Stimulated activated CD4-positive, alpha-beta T cell treated with anti-CD3 and anti-CD28 coated beads, Interleukin-2, amount 100 ng/mL, for 24 hours (primary cell): Measurements from ENCODE around the gene NHLRC1.
"Not testable (repeated sequence)": the region's sequence is repeated elsewhere in the genome, so short reads cannot be mapped to it uniquely, and the experiment has no call there.

Experiments used
- DNase-seq, 2 donors: peaks; one replicate each; pipeline ENCODE4 v3.0.0-alpha.2; 2020

NHLRC1 gene

DNA sequence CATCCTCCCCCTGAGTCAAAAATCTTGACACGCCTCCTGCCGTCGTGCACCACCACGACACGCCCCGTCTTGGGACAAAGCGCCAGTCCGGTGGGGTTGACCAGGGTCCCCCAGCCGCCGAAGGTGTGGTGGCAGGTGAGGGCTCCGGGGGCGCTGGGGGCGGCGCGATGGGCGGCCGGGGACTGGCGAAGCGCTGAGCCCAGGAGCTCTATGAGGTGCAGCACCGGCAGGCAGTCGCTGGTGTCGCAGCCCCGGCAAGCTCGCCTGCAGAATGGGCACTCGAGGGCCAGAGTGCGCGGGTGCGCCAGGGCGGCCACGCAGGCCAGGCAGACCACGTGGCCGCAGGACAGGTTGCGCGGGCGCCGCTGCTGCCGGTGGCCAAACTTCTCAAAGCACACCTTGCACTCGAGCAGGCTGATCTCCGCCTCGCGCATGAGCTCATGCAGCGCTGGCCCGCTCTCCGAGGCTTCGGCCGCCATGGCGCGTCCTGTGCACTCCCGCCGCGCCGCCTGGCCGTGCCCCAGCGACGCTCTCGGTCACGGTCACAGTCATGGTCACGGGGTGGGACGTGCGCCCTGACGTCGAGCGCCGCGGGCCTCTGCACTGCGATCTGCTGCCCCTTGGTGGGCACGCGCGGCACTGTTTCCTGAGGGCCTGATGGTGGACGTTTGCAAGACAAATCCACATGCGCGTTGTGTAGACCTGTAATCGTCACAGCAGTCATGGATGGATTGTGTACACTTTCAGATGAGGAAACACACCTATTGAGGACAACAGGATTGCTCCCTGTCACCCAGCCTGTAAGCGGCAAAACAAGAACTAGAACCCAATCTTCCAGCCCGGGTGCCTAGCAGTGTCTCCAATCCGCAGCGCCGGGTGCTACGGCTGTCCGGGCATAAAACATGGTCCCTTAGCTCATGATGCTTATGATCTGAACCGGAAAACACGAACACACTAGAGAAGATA, at the start of gene NHLRC1:
Gene NHLRC1, minus strand, starts transcription at position 550 of the 966 bp plus-strand sequence. Its CDS starts 71 bp downstream, at position 479.
- peak; percentile 78 to 83 for DNase-seq

DNA sequence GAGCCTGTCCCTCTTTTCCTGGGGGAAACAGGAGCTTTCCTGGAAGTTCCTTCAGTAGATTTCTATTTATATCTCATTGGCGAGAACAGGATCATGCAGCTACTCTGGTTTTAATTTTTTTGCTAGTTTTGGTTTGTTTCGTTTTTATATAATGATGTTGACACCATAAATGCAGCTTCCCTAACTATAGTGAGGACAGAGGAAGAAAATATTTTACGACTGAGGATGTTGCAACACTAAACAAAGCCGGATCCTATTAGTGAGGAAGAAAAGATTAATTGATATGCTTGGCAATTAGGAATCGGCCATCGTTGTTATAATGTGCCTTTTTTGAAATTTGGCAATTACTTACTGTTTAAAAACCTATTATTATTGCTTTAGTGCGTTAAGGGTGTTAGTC, 49.4 kb upstream of the NHLRC1 start:
- no peak for DNase-seq

DNA sequence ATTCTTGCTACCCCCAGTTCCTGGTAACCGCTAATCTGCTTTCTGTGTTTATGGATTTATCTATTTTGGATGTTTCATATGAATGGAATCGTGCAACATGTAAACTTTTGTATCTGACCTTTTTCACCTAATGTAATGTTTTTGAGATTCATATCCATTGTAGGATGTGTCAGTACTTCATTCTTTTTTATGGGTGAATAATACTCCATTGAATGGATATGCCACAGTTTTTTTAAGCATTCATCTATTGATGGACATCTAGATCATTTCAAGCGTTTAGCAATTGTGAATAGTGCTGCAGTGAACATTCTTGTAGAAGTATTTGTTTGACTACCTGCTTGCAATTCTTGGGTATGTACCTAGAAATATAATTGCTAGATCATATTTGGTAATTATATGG, 45.8 kb upstream of the NHLRC1 start:
- no peak for DNase-seq

- DNase-seq: no peak
Observed at GRCh38 chr6:18166312-18167036, 44.0 kb upstream of the NHLRC1 start.

DNA sequence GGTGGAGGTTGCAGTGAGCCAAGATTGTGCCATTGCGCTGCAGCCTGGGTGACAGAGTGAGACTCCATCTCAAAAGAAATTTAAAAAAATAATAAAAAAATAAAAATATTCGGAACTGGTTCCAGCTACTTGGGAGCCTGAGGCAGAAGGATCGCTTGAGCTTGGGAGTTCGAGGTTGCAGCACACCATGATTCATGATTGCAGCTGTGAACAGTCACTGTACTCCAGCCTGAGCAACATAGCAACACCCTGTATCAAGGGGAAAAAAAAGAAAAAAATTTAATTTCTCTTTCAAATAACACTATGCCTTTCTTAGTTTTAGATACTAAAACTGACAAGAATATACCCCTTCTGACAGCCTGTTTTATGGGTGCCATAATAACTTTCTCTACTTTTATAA, 43.3 kb upstream of the NHLRC1 start:
- DNase-seq: no peak

GRCh38 chr6:18162401-18162800, 39.9 kb upstream of the NHLRC1 start:
- no peak for DNase-seq

- no peak for DNase-seq
Observed at GRCh38 chr6:18161431-18161830, 39.0 kb upstream of the NHLRC1 start.

GRCh38 chr6:18160911-18161310, 38.4 kb upstream of the NHLRC1 start:
- DNase-seq: no peak

DNA sequence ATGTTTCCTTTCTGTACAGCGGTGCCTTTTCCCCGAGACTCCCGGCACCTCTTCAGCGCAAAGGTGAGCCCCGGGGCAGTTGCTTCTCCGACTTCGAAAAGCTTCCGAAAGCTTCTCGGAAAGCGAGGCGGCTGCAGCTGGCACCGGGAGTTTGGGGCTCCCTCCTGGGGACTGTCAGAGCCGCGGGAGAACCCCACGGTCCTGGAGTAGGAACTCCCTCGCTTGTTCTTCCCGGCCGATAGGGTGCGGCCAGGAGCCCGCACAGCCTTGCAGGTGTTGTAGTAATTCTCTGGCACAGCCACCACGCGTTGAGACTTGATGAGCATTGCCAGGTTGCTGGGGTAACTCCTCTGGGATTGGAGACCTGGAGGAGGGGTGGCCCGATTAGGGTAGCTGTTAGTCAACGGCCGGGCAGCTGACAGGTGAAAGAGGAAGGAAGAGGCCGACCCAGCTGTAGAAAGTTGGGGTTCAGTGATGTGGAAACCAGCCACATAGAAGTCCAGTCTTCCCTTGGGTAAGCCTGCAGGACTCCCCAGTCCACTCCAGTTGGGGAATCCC, 33.5 kb upstream of the NHLRC1 start:
- DNase-seq: peak; percentile 51

DNA sequence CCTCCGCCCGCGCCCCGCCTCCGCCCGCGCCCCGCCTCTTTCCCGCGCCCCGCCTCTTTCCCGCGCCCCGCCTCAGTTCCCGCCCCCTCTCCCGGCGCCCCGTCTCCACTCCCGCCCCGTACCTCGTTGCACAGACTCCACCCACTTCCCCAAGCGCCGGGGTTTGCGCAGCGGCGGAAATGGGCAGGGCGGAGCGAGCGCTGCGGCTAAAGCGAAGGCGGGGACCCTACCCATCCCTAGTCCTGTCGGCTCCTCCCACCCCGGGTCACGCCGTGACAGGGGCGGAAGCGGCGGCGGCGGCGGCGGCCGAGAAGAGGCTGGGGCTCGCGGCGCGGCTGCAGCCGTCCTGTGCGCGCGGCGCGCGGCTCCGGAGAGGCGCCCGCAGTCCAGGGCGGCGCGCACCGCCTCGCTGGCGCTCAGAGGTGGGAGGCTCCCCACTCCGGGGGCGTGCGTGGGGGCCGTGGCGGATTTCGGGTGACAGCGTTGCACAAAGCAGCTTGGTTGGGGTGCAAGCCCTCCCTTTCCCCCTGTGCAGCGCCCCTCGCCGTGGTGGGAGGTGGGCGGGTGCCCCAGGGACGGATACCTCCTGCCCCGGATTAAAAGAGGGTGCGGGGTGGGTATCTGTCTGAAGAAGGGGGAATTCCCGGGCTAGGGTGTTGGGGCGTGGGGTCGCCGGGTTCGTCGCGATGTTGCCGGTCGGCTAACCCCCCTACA, 32.8 kb upstream of the NHLRC1 start, which contains the start of gene KDM1B:
Gene KDM1B, plus strand, starts transcription at position 273 of the 714 bp plus-strand sequence. CDS start 4,474 bp downstream, outside the sequence.
- DNase-seq: peak; percentile 97 to 98

DNA sequence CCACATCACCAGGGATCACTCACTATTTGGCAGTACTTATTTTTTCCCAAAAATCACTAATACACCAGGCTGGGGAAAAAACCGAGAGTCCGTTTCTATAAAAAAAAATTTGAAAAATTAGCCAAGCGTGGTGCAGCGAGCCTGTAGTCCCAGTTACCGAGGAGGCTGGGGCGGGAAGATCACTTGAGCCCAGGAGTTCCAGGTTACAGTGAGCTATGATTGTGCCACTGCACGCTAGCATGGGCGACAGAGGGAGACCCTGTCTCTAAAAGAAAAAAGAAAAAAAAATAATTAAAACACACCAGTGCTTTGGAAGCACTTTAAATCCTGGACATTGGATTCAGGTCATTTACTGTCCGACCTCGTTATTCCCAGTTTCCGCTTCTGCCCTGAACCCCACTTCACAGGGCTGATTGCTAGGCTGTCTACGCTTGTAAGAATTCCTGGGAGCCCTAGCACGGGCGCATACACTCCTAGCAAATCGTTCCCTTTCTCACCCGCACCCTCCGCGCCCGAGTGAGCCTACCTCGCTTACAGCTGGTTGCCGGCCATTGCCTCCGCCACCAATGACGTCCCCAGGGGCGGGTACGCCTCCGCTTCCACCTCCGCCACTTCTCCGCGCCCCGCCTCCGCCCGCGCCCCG, 32.2 kb upstream of the NHLRC1 start, which contains the start of gene TPMT:
Gene TPMT, minus strand, starts transcription at position 571 of the 643 bp plus-strand sequence. CDS start 5,950 bp downstream, outside the sequence.
- DNase-seq: peak in 1 of 2 donors; percentile 5

DNA sequence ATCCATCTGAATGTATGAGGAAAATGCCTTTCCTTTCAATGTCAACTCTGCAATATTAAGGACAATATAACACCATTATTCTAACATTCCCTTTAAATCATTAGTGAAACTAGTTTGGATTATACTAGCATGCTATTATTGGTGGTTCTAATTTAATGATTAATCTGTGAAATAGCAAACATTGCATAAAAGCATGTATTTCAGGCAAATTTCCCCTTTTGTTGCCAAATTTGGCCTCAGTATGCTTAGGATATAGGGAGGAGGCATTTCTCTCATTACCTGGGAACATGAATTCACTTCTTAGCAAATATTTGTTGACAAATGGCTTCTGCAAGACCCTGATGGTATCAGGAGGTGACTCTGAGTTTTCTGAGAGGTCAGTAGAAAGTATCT, 30.8 kb upstream of the NHLRC1 start:
- no peak for DNase-seq

DNA sequence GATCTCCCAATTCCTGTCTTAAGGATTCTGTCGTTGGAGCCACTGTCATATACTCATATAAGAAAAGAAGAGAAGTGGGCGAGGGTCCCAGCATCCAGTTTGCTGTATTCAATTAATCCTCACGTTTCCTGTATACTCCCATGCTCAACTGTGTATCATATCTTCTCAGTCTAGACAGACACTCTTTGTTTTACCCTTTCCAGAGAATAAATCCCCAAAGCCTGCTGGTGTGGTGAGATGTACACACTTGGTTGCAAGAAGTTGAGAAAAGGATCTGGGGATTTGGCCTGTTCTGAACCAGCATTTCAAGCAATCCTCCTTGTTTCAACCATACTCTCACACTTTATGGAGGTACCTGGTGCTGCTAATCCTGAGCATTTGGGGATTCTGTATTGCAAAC, 29.3 kb upstream of the NHLRC1 start:
- no peak for DNase-seq

DNA sequence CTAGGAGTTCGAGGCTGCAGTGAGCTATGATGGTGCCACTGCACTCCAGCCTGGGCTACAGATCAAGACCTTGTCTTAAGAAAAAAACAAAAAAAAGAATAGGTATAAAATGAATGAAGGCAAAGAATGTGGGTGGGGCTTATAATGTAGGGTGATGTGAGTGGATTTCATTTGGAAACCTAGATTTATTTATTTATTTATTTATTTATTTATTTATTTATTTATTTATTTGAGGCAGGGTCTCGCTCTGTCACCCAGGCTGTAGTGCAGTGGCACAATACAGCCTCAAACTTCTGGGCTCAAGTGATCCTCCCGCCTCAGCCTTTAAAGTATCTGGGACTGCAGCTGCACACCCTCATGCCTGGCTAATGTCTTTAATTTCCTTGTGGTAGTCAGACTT, 28.9 kb upstream of the NHLRC1 start:
- DNase-seq: not testable (repeated sequence)

- no peak for DNase-seq
Observed at GRCh38 chr6:18148304-18149025, 26.0 kb upstream of the NHLRC1 start.

- DNase-seq: no peak
Observed at GRCh38 chr6:18147616-18148015, 25.1 kb upstream of the NHLRC1 start.

DNA sequence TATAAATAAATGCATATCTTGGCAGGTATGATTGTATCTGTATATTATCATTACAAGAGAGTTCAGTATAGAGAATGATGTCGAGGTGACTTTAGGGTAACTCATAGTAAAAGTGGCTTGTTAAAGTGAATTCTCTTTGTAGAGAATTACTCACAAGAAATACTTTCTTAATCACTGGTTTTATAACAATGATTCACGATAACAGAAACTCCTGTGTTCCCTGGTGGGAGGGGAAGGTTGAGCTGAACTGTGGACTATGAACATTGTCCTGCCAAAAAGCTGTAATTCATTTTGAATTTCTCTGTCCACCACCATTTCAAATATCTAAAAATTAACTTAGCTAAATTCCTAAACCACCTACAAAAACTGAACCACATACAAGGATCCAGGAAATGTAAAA, 24.7 kb upstream of the NHLRC1 start:
- no peak for DNase-seq

- no peak for DNase-seq
Observed at GRCh38 chr6:18142591-18142861, 20.0 kb upstream of the NHLRC1 start.

- DNase-seq: no peak
Observed at GRCh38 chr6:18141805-18142590, 19.5 kb upstream of the NHLRC1 start.

GRCh38 chr6:18139935-18140621, 17.6 kb upstream of the NHLRC1 start:
- DNase-seq: no peak
